Ishikawa (cell line): ENCODE results near the gene RNASEL.

ENCODE experiments used
- FOXM1 ChIP-seq: IDR thresholded peaks from 2 replicates; pipeline ENCODE4 v1.6.1; 2012; ENCODE audit warnings: low read depth, borderline replicate concordance
- RAD21 ChIP-seq: IDR thresholded peaks from 2 replicates; pipeline ENCODE4 v1.6.1; 2012; ENCODE audit warnings: low read depth
- TCF12 ChIP-seq: IDR thresholded peaks from 2 replicates; pipeline ENCODE4 v1.6.1; 2012; ENCODE audit warnings: low read depth

DNA sequence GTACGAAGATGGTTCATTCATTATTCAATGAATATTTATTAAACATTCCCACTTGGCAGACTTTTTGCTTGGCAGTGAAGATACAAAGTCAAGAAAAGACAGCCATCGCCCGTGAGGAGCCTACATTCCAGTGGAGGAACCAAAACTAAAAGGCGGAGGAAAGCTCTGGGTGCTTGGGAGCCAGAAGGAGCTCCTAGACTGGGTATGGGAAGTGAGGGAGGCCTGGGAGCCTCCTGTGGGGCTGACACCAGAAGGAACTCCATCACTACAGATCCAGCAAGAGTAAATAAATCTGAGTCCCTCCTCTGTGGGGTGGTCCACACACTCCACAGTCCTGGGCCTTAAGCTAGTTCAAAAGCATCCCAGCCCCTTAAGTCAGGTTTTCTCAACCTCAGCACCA, 14.9 kb downstream of the RNASEL start:
- TF ChIP-seq RAD21, result no peak
- TF ChIP-seq TCF12, result no peak
- no peak for TF ChIP-seq FOXM1
